HEK293 (cell line): ENCODE data around the gene DIP2C.

ENCODE experiments used
- GFI1B ChIP-seq: fragments of 450-650 bp; formaldehyde crosslinking; IDR thresholded peaks from 2 replicates; pipeline ENCODE4 v1.5.1; 2016; ENCODE audit warnings: missing biosample characterization, missing genetic modification characterization
- GLI2 ChIP-seq: fragments of 450-650 bp; formaldehyde crosslinking; IDR thresholded peaks from 2 replicates; pipeline ENCODE4; 2017; ENCODE audit warnings: missing biosample characterization, missing genetic modification characterization, low read depth, borderline replicate concordance
- HOXD13 ChIP-seq: sonication (generic); formaldehyde crosslinking; IDR thresholded peaks from 2 replicates; pipeline ENCODE4 v1.8.0; 2022; ENCODE audit warnings: missing genetic modification reagents, borderline replicate concordance
- ZNF146 ChIP-seq: fragments of 450-650 bp; formaldehyde crosslinking; IDR thresholded peaks from 2 replicates; pipeline ENCODE4 v1.5.1; 2016; ENCODE audit warnings: missing biosample characterization, missing genetic modification characterization
- ZNF174 ChIP-seq: fragments of 450-650 bp; formaldehyde crosslinking; IDR thresholded peaks from 2 replicates; pipeline ENCODE4 v1.5.0; 2017; ENCODE audit warnings: missing biosample characterization, mild to moderate bottlenecking, missing genetic modification characterization
- ZNF266 ChIP-seq: fragments of 450-650 bp; formaldehyde crosslinking; IDR thresholded peaks from 2 replicates; pipeline ENCODE4 v1.5.1; 2016; ENCODE audit warnings: missing biosample characterization, missing genetic modification characterization, low read depth
- ZNF600 ChIP-seq: fragments of 450-650 bp; formaldehyde crosslinking; IDR thresholded peaks from 2 replicates; pipeline ENCODE4 v1.5.1; 2016; ENCODE audit warnings: missing biosample characterization, missing genetic modification characterization
- ZNF837 ChIP-seq: fragments of 450-650 bp; formaldehyde crosslinking; IDR thresholded peaks from 2 replicates; pipeline ENCODE4 v1.5.1; 2016; ENCODE audit warnings: missing biosample characterization, missing genetic modification characterization

GRCh38 chr10:621513-621912 lies 68.0 kb downstream of the DIP2C start:
- TF ChIP-seq ZNF266 (tag by site-specific recombination) (no peak), HOXD13 (CRISPR knock-in tag) (no peak), ZNF837 (tag by site-specific recombination) (no peak), ZNF600 (no peak), GLI2 (tag by site-specific recombination) (no peak), GFI1B (tag by site-specific recombination) (no peak), ZNF146 (tag by site-specific recombination) (no peak), ZNF174 (no peak)
